Ishikawa (cell line): ENCODE data around the gene VEGFA.

Experiments used
- CEBPB ChIP-seq: IDR thresholded peaks from 2 replicates; pipeline ENCODE4 v1.6.1; 2012
- CREB1 ChIP-seq: IDR thresholded peaks from 2 replicates; pipeline ENCODE4 v1.6.1; 2012; ENCODE audit warnings: low read depth
- EGR1 ChIP-seq: IDR thresholded peaks from 2 replicates; pipeline ENCODE4 v1.6.1; 2012
- EP300 ChIP-seq: IDR thresholded peaks from 2 replicates; pipeline ENCODE4 v1.6.1; 2012; ENCODE audit warnings: borderline replicate concordance
- FOXM1 ChIP-seq: IDR thresholded peaks from 2 replicates; pipeline ENCODE4 v1.6.1; 2012; ENCODE audit warnings: low read depth, borderline replicate concordance
- NFIC ChIP-seq: IDR thresholded peaks from 2 replicates; pipeline ENCODE4 v1.6.1; 2012
- RAD21 ChIP-seq: IDR thresholded peaks from 2 replicates; pipeline ENCODE4 v1.6.1; 2012; ENCODE audit warnings: low read depth
- TAF1 ChIP-seq: IDR thresholded peaks from 2 replicates; pipeline ENCODE4 v1.6.1; 2012; ENCODE audit warnings: low read depth, mild to moderate bottlenecking
- TCF12 ChIP-seq: IDR thresholded peaks from 2 replicates; pipeline ENCODE4 v1.6.1; 2012; ENCODE audit warnings: low read depth
- TEAD4 ChIP-seq: IDR thresholded peaks from 2 replicates; pipeline ENCODE4 v1.6.1; 2012
- YY1 ChIP-seq: IDR thresholded peaks from 2 replicates; pipeline ENCODE4 v1.6.1; 2012; ENCODE audit warnings: low read depth
- ZBTB7A ChIP-seq: IDR thresholded peaks from 2 replicates; pipeline ENCODE4 v1.6.1; 2012; ENCODE audit warnings: low read depth
- TF ChIP-seq, protein P1 (sequence below): IDR thresholded peaks from 2 replicates; pipeline ENCODE4 v1.6.1; 2012; ENCODE audit warnings: low read depth, mild to moderate bottlenecking
- TF ChIP-seq, protein P2 (sequence below): IDR thresholded peaks from 2 replicates; pipeline ENCODE4 v1.6.1; 2012
- TF ChIP-seq, protein P3 (sequence below): IDR thresholded peaks from 2 replicates; pipeline ENCODE4 v1.6.1; 2012

VEGFA gene

DNA sequence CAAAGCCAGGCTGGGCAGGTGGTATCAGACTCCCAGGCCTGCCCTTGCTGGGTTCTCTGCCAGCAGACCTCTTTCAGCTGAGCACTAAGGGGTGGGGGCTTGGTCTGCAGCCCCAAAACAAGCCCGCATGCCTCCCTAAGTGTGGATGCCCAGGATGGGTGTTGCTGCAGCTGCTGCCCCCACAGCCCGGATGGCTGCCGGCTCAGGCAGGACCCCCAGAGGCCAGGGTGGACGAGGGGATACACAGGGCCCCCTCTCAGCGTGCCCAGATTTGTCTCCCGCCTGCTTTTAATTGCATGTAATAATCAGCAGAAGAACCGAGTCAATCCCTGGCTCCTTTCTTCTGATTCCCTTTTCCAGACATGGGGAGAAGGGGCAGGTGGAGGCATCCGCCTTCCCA, 60.8 kb downstream of the VEGFA start:
- TF ChIP-seq TEAD4 (no peak), CREB1 (no peak), EGR1 (no peak)

DNA sequence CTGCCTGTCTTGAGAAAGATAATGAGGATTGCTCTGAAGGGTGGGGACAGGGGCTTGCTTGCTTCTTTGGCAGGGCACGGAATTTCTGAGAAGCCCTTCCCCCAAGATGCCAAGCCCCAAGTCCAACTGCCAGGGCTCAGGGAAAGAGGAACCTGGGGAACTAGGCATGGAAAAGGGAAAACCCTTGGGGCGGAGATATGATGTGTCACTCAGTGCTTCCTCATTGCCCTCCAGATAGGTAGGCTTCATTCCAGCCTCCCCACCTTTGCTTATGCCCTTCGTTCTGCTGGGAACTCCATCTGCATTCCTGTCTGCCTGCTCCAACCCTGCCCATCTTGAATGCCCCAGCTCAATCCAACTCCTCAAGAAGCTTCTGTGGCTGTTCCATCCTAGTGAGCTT, 61.2 kb downstream of the VEGFA start:
- TF ChIP-seq FOXM1 = no peak
- TF ChIP-seq ZBTB7A = no peak
- no peak for TF ChIP-seq TEAD4
- no peak for TF ChIP-seq EGR1
- TF ChIP-seq YY1 = no peak
- TF ChIP-seq, protein P1, sequence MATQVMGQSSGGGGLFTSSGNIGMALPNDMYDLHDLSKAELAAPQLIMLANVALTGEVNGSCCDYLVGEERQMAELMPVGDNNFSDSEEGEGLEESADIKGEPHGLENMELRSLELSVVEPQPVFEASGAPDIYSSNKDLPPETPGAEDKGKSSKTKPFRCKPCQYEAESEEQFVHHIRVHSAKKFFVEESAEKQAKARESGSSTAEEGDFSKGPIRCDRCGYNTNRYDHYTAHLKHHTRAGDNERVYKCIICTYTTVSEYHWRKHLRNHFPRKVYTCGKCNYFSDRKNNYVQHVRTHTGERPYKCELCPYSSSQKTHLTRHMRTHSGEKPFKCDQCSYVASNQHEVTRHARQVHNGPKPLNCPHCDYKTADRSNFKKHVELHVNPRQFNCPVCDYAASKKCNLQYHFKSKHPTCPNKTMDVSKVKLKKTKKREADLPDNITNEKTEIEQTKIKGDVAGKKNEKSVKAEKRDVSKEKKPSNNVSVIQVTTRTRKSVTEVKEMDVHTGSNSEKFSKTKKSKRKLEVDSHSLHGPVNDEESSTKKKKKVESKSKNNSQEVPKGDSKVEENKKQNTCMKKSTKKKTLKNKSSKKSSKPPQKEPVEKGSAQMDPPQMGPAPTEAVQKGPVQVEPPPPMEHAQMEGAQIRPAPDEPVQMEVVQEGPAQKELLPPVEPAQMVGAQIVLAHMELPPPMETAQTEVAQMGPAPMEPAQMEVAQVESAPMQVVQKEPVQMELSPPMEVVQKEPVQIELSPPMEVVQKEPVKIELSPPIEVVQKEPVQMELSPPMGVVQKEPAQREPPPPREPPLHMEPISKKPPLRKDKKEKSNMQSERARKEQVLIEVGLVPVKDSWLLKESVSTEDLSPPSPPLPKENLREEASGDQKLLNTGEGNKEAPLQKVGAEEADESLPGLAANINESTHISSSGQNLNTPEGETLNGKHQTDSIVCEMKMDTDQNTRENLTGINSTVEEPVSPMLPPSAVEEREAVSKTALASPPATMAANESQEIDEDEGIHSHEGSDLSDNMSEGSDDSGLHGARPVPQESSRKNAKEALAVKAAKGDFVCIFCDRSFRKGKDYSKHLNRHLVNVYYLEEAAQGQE = no peak
- TF ChIP-seq EP300 = no peak

DNA sequence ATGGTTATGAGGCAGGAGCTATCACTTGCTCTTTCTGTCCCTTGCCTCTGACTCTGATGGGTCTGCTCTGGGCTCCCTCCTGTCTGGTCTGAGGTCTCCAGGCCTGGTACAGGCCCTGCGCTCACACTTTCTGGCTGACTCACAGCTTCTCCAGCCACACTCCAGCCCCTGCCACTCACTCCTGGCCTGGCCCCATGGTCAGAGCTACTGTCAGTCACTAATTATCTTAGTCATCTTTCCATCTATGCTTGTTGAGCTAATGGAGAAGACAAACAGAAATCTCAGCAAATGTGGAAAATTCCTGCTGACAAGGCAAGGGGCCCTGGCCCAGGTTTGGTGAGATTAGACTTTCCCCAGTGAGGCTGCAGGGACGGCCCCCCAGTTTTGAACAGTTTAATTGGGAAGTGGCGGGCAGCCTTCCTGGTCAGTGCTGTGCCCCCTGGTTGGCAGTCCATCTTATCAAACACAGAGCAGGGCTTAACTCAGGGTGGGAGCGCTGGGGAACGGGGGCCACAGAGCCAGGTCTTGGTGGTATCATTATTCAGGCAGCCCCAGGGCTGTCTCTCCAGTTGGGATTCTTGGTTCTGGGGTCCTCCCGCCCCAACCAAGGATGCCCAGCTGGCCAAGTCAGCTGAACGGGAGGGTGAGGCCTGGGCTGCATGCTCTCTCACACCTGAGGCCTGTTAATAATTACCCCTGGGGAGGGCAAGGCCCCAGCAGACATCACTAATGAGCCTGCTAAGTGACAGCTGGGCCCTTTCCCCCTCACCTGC, 63.4 kb downstream of the VEGFA start:
- TF ChIP-seq YY1 = no peak
- TF ChIP-seq TEAD4 = no peak
- TF ChIP-seq CREB1 = no peak
- no peak for TF ChIP-seq TAF1
- no peak for TF ChIP-seq EGR1
- TF ChIP-seq, protein P2, sequence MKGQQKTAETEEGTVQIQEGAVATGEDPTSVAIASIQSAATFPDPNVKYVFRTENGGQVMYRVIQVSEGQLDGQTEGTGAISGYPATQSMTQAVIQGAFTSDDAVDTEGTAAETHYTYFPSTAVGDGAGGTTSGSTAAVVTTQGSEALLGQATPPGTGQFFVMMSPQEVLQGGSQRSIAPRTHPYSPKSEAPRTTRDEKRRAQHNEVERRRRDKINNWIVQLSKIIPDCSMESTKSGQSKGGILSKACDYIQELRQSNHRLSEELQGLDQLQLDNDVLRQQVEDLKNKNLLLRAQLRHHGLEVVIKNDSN = no peak
- no peak for TF ChIP-seq ZBTB7A
- no peak for TF ChIP-seq CEBPB
- TF ChIP-seq, protein P3, sequence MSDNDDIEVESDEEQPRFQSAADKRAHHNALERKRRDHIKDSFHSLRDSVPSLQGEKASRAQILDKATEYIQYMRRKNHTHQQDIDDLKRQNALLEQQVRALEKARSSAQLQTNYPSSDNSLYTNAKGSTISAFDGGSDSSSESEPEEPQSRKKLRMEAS = no peak
- TF ChIP-seq TCF12 = no peak
- TF ChIP-seq NFIC = no peak
- no peak for TF ChIP-seq FOXM1
- no peak for TF ChIP-seq EP300
- TF ChIP-seq, protein P1 = no peak
- TF ChIP-seq RAD21 = no peak

DNA sequence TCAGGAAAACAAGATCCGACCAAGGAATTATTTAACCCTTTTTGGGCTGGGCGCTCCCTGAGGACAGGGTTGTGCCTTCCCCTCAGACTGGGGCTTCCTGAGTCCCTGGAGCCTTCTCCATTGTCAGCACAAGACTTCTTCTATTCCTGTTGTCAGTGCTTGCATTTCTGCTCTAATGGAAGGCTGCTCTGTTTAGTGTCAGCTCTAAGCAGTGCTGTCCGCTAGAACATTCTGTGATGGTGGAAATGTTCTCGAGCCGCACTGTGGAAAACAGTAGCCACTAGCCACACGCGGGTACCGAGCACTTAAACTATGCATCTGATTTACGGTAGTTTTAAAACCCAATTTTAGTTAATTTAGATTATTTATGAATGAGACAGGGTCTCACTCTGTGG, 64.0 kb downstream of the VEGFA start:
- no peak for TF ChIP-seq RAD21
- TF ChIP-seq TCF12 = no peak
- TF ChIP-seq, protein P3 = no peak
- TF ChIP-seq, protein P1 = no peak
- TF ChIP-seq ZBTB7A = no peak
- TF ChIP-seq, protein P2 = no peak
- TF ChIP-seq EP300 = no peak
- TF ChIP-seq TAF1 = no peak
- no peak for TF ChIP-seq CREB1

DNA sequence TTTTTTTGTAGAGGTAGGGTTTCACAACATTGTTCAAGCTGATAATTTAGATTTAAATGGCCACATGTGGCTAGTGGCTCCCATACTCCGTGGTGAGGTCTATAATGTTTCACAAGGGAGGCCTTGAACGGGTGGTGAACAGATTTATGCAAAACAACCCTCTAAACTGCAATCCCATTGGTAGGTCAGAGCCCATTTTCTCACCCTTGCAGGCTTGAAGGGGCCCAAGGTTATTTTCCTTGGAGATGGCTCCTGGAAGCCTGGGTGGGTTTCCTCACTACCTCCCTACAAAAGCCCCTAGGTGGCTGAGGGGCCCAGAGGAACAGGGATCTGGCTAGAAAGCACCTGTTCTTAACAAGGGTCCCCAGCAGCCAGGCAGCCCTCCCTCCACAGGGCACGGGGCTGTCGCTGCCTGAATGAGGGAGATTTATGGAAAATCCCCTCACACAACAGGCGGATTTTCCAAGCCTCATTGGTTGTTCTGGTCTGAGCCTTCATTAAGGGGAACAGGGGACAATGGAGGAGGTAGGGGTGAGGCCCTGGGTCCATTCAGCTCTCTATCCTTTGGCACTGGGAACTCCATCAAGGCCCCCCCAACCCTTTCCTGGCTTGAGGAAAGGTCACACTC, 64.6 kb downstream of the VEGFA start:
- TF ChIP-seq NFIC = no peak
- TF ChIP-seq YY1 = no peak
- no peak for TF ChIP-seq TEAD4
- TF ChIP-seq CEBPB = no peak
